ENCODE results near the gene ZP4. TPM values are rescaled to one million over a fixed set of nuclear protein-coding genes. Genes with fewer than 3 reads are reported as not detected.

Gene ZP4
- total RNA-seq, 4 donors from 2014 or later, result not detected

- TF ChIP-seq POLR2A (IDR thresholded peaks at IDR 0.05) (no peak), CTCF (IDR thresholded peaks at IDR 0.05) (no peak)
- no peak for DNase-seq (ENCODE audit: low spot score in 2 of 2)
- 53 to 76% methylated on average over 7 of the region's 7 CpGs for WGBS, 2 donors
- no peak overlapping the region for H3K4me3 ChIP-seq (ENCODE audit: low read depth, poor library complexity, severe bottlenecking)
- intact Hi-C loops (cut with DNase I; ENCODE audit: low total_unique reads), result no loop called here
Observed at GRCh38 chr1:237890416-237890815, 306 bp downstream of the ZP4 start.

- intact Hi-C loops (cut with DNase I; ENCODE audit: low total_unique reads), result no loop called here
- no peak overlapping the region for H3K4me3 ChIP-seq (ENCODE audit: low read depth, poor library complexity, severe bottlenecking)
- no peak for DNase-seq (ENCODE audit: low spot score in 2 of 2)
- TF ChIP-seq POLR2A (IDR thresholded peaks at IDR 0.05), result no peak
- no peak for TF ChIP-seq CTCF (IDR thresholded peaks at IDR 0.05)
- 79% methylated on average over 4 of the region's 4 CpGs for WGBS, 2 donors
Observed at GRCh38 chr1:237888143-237888542, 2.6 kb downstream of the ZP4 start.

GRCh38 chr1:237887542-237887941 lies 3.2 kb downstream of the ZP4 start:
- no peak for DNase-seq (ENCODE audit: low spot score in 2 of 2)
- intact Hi-C loops (cut with DNase I; ENCODE audit: low total_unique reads), result no loop called here
- no peak for TF ChIP-seq CTCF (IDR thresholded peaks at IDR 0.05)
- H3K4me3 ChIP-seq (ENCODE audit: low read depth, poor library complexity, severe bottlenecking), result no peak overlapping the region
- WGBS, 2 donors, result 85 to 94% methylated on average over 4 of the region's 4 CpGs

- DNase-seq (ENCODE audit: low spot score in 2 of 2), result no peak
- WGBS, 2 donors, result 47 to 58% methylated on average over 2 of the region's 2 CpGs
- intact Hi-C loops (cut with DNase I; ENCODE audit: low total_unique reads), result no loop called here
- no peak overlapping the region for H3K4me3 ChIP-seq (ENCODE audit: low read depth, poor library complexity, severe bottlenecking)
- no peak for TF ChIP-seq POLR2A (IDR thresholded peaks at IDR 0.05)
- TF ChIP-seq CTCF (IDR thresholded peaks at IDR 0.05), result no peak
Observed at GRCh38 chr1:237884237-237884636, 6.5 kb downstream of the ZP4 start.

- no peak for TF ChIP-seq POLR2A (IDR thresholded peaks at IDR 0.05)
- no peak for TF ChIP-seq CTCF (IDR thresholded peaks at IDR 0.05)
- DNase-seq (ENCODE audit: low spot score in 2 of 2), result no peak
- intact Hi-C loops (cut with DNase I; ENCODE audit: low total_unique reads), result no loop called here
Observed at GRCh38 chr1:237879195-237879594, 11.5 kb downstream of the ZP4 start.

GRCh38 chr1:237878406-237878805 lies 12.3 kb downstream of the ZP4 start:
- intact Hi-C loops (cut with DNase I; ENCODE audit: low total_unique reads), result no loop called here
- TF ChIP-seq CTCF (IDR thresholded peaks at IDR 0.05) (no peak), POLR2A (IDR thresholded peaks at IDR 0.05) (no peak)
- 91 to 95% methylated on average over 1 of the region's 1 CpG for WGBS, 2 donors
- DNase-seq (ENCODE audit: low spot score in 2 of 2), result no peak
- H3K4me3 ChIP-seq (ENCODE audit: low read depth, poor library complexity, severe bottlenecking), result no peak overlapping the region

More at GRCh38 chr1:237879195-237879594, 11.5 kb downstream of the ZP4 start:
- H3K4me3 ChIP-seq (ENCODE audit: low read depth, poor library complexity, severe bottlenecking), result no peak overlapping the region
